PFSK-1 (cell line): Measurements from ENCODE around the gene TNP2.

Experiments used
- FOXP2 ChIP-seq: optimal IDR thresholded peaks from 2 replicates; pipeline ENCODE3; 2011; ENCODE audit warnings: borderline replicate concordance, control low read depth, inconsistent platforms; ENCODE audit not compliant: insufficient read depth; ENCODE audit errors: extremely low read length, extremely low read depth
- POLR2AphosphoS5 ChIP-seq: IDR thresholded peaks from 2 replicates; pipeline ENCODE4 v1.6.1; 2012; ENCODE audit warnings: low read depth, mild to moderate bottlenecking, control low read depth, low read length, moderate library complexity
- REST ChIP-seq, 2 experiments: IDR thresholded peaks; 2 replicates each; pipeline versions ENCODE4 v1.6.1 to v1.8.0; 2011 to 2012; ENCODE audit warnings: low read depth in 2 of 2, low read length in 2 of 2, control low read depth in 1 of 2, inconsistent platforms in 1 of 2, mild to moderate bottlenecking in 1 of 2, moderate library complexity in 1 of 2; ENCODE audit not compliant: insufficient read depth in 1 of 2
- SIN3A ChIP-seq: IDR thresholded peaks from 2 replicates; pipeline ENCODE4 v1.6.1; 2012; ENCODE audit warnings: mild to moderate bottlenecking, low read length, moderate library complexity, borderline replicate concordance; ENCODE audit not compliant: insufficient read depth
- TAF1 ChIP-seq: IDR thresholded peaks from 2 replicates; pipeline ENCODE4 v1.6.1; 2012; ENCODE audit warnings: low read length, control low read depth, borderline replicate concordance; ENCODE audit not compliant: insufficient read depth

The TNP2 gene

GRCh38 chr16:11313493-11314308 is 44.6 kb upstream of the TNP2 start:
- no peak for TF ChIP-seq FOXP2
- TF ChIP-seq POLR2AphosphoS5: no peak
- no peak for TF ChIP-seq SIN3A
- no peak for TF ChIP-seq REST (IDR thresholded peaks at IDR 0.05; ENCODE audit: insufficient read depth in 1 of 2, low read depth in 2 of 2, low read length in 2 of 2)
- no peak for TF ChIP-seq TAF1

GRCh38 chr16:11312718-11313492 is 43.8 kb upstream of the TNP2 start:
- no peak for TF ChIP-seq SIN3A

GRCh38 chr16:11310997-11311561 is 42.0 kb upstream of the TNP2 start:
- no peak for TF ChIP-seq POLR2AphosphoS5
- no peak for TF ChIP-seq SIN3A
- TF ChIP-seq TAF1: no peak
- no peak for TF ChIP-seq FOXP2

- TF ChIP-seq REST (IDR thresholded peaks at IDR 0.05; ENCODE audit: insufficient read depth in 1 of 2, low read depth in 2 of 2, low read length in 2 of 2) (no peak), SIN3A (no peak), TAF1 (no peak), POLR2AphosphoS5 (no peak), FOXP2 (no peak)
Measured at GRCh38 chr16:11310634-11310977, 41.5 kb upstream of the TNP2 start.

- TF ChIP-seq FOXP2 (no peak), TAF1 (no peak), POLR2AphosphoS5 (no peak), REST (IDR thresholded peaks at IDR 0.05; ENCODE audit: insufficient read depth in 1 of 2, low read depth in 2 of 2, low read length in 2 of 2) (no peak), SIN3A (no peak)
Measured at GRCh38 chr16:11309895-11310633, 40.9 kb upstream of the TNP2 start.

- TF ChIP-seq SIN3A (no peak), TAF1 (no peak), REST (IDR thresholded peaks at IDR 0.05; ENCODE audit: insufficient read depth in 1 of 2, low read depth in 2 of 2, low read length in 2 of 2) (no peak), FOXP2 (no peak), POLR2AphosphoS5 (no peak)
Measured at GRCh38 chr16:11308493-11309283, 39.6 kb upstream of the TNP2 start.
